GM23338 (cell line): ENCODE results near the gene TNFRSF6B. TPM values are rescaled to one million over a fixed set of nuclear protein-coding genes. Genes with fewer than 3 reads are reported as not detected.

ENCODE experiments used
- ATAC-seq: fragments of 200-7000 bp; cut with Tn5 transposase; 3 replicates; pipeline ENCODE4 v1.9.1; 2020
- DNase-seq: peaks from one replicate; pipeline ENCODE4 v3.0.0-alpha.2; 2015; ENCODE audit warnings: low spot score
- H2AFZ ChIP-seq: fragments of 200-600 bp; sonication (generic); 2 replicates; pipeline ENCODE4 v1.8.0; 2016; ENCODE audit warnings: antibody characterized with exemption, mild to moderate bottlenecking, moderate library complexity
- H3F3A ChIP-seq: fragments of 200-600 bp; sonication (generic); replicated peaks from 2 replicates; pipeline ENCODE4 v1.8.0; 2017; ENCODE audit warnings: antibody characterized with exemption, mixed run types, low read depth
- H3K27ac ChIP-seq: fragments of 200-600 bp; sonication (generic); 2 replicates; pipeline ENCODE4 v1.6.1; 2016; ENCODE audit warnings: low read depth
- H3K27me3 ChIP-seq: fragments of 200-600 bp; sonication (generic); 2 replicates; pipeline ENCODE4 v1.8.0; 2016; ENCODE audit warnings: mild to moderate bottlenecking, mixed run types, moderate library complexity; ENCODE audit not compliant: insufficient read depth
- H3K36me3 ChIP-seq: fragments of 200-600 bp; sonication (generic); 2 replicates; pipeline ENCODE4 v1.8.0; 2016; ENCODE audit warnings: mild to moderate bottlenecking; ENCODE audit not compliant: insufficient read depth
- H3K4me1 ChIP-seq: fragments of 200-600 bp; sonication (generic); 2 replicates; pipeline ENCODE4 v1.8.0; 2016; ENCODE audit warnings: mild to moderate bottlenecking, moderate library complexity; ENCODE audit not compliant: insufficient read depth
- H3K4me2 ChIP-seq: fragments of 200-600 bp; sonication (generic); 2 replicates; pipeline ENCODE4 v1.7.1; 2017; ENCODE audit warnings: mixed run types
- H3K4me3 ChIP-seq: fragments of 200-600 bp; sonication (generic); 2 replicates; pipeline ENCODE4 v1.6.1; 2016; ENCODE audit warnings: mixed run types
- H3K79me2 ChIP-seq: fragments of 200-600 bp; sonication (generic); replicated peaks from 2 replicates; pipeline ENCODE4 v1.8.0; 2017; ENCODE audit warnings: mild to moderate bottlenecking; ENCODE audit not compliant: insufficient read depth
- H3K9me2 ChIP-seq: fragments of 200-600 bp; sonication (generic); 2 replicates; pipeline ENCODE4 v1.8.0; 2017; ENCODE audit not compliant: insufficient read depth
- H4K20me1 ChIP-seq: fragments of 200-600 bp; sonication (generic); replicated peaks from 2 replicates; pipeline ENCODE4 v1.8.0; 2017; ENCODE audit warnings: mild to moderate bottlenecking; ENCODE audit not compliant: insufficient read depth
- H3K27ac Mint-ChIP-seq: 2 replicates; pipeline ENCODE4 v1.8.0; 2020; ENCODE audit warnings: inconsistent platforms, mild to moderate bottlenecking, moderate library complexity, mixed read lengths
- H3K27me3 Mint-ChIP-seq: 3 replicates; pipeline ENCODE4 v1.8.0; 2022; ENCODE audit warnings: low read depth, mild to moderate bottlenecking, moderate library complexity, mixed read lengths, inconsistent platforms; ENCODE audit not compliant: insufficient read depth, poor library complexity
- H3K36me3 Mint-ChIP-seq: 3 replicates; pipeline ENCODE4 v1.8.0; 2021; ENCODE audit warnings: low read depth, mild to moderate bottlenecking, inconsistent platforms, moderate library complexity, mixed read lengths
- H3K4me1 Mint-ChIP-seq: 3 replicates; pipeline ENCODE4 v1.8.0; 2020; ENCODE audit warnings: mild to moderate bottlenecking, inconsistent platforms, mixed read lengths
- H3K4me3 Mint-ChIP-seq: 3 replicates; pipeline ENCODE4 v1.8.0; 2021; ENCODE audit warnings: moderate library complexity, mild to moderate bottlenecking, inconsistent platforms, mixed read lengths
- H3K9me3 Mint-ChIP-seq: 3 replicates; pipeline ENCODE4 v1.8.0; 2020; ENCODE audit warnings: moderate library complexity, mild to moderate bottlenecking, inconsistent platforms, mixed read lengths
- CREB1 ChIP-seq: fragments of 250-450 bp; sonication (Bioruptor Pico); IDR thresholded peaks from 2 replicates; pipeline ENCODE4 v1.5.0; 2020; ENCODE audit warnings: low read depth, mild to moderate bottlenecking, moderate library complexity
- CTCF ChIP-seq, 2 experiments: fragments of 200-600 bp in 1 of 2; sonication (generic) in 1 of 2; conservative IDR thresholded peaks; 2 replicates each; pipeline versions ENCODE4 v1.5.1 to v1.6.1; 2016 to 2017; ENCODE audit warnings: antibody characterized with exemption in 2 of 2, low read depth in 2 of 2, mild to moderate bottlenecking in 2 of 2, moderate library complexity in 1 of 2
- ETS1 ChIP-seq: IDR thresholded peaks from 2 replicates; pipeline ENCODE4 v1.6.1; 2016; ENCODE audit warnings: antibody characterized with exemption
- EZH2 ChIP-seq: fragments of 200-600 bp; sonication (generic); IDR thresholded peaks from one replicate; pipeline ENCODE4 v1.8.0; 2017; ENCODE audit warnings: antibody characterized with exemption, mild to moderate bottlenecking, low read depth; ENCODE audit not compliant: unreplicated experiment
- EZH2phosphoT487 ChIP-seq: fragments of 200-600 bp; sonication (generic); IDR thresholded peaks from one replicate; pipeline ENCODE4 v1.8.1; 2018; ENCODE audit warnings: antibody characterized with exemption; ENCODE audit not compliant: unreplicated experiment
- JUNB ChIP-seq: IDR thresholded peaks from one replicate; pipeline ENCODE4 v1.6.1; 2016; ENCODE audit warnings: antibody characterized with exemption; ENCODE audit not compliant: unreplicated experiment
- NANOG ChIP-seq: IDR thresholded peaks from 2 replicates; pipeline ENCODE4 v1.6.1; 2016; ENCODE audit warnings: antibody characterized with exemption, borderline replicate concordance
- POLR2AphosphoS5 ChIP-seq: IDR thresholded peaks from 2 replicates; pipeline ENCODE4 v1.6.1; 2016; ENCODE audit warnings: antibody characterized with exemption, low read depth
- REST ChIP-seq: IDR thresholded peaks from one replicate; pipeline ENCODE4 v1.6.1; 2018; ENCODE audit warnings: antibody characterized with exemption; ENCODE audit not compliant: unreplicated experiment
- STAT1 ChIP-seq: IDR thresholded peaks from one replicate; pipeline ENCODE4 v1.6.1; 2016; ENCODE audit warnings: antibody characterized with exemption; ENCODE audit not compliant: unreplicated experiment
- ZNF114 ChIP-seq: fragments of 250-450 bp; sonication (Bioruptor Pico); IDR thresholded peaks from 2 replicates; pipeline ENCODE4 v1.5.0; 2020; ENCODE audit warnings: mild to moderate bottlenecking, moderate library complexity
- ZNF331 ChIP-seq: fragments of 250-450 bp; sonication (Bioruptor Pico); IDR thresholded peaks from 2 replicates; pipeline ENCODE4 v1.5.0; 2020; ENCODE audit warnings: low read depth, mild to moderate bottlenecking, moderate library complexity
- polyA plus RNA-seq: library from polyadenylated mRNA; unstranded; fragments of >200 nt; fragmentation: Nextera tagmentation; extraction: Ambion mirVana; gene quantifications from 2 replicates; pipeline ENCODE4 v1.2.1, GENCODE V29; 2016
- total RNA-seq: library from RNA; depleted of rRNA; stranded (reverse); fragments of >200 nt; shearing (Covaris generic); gene quantifications from 2 replicates; pipeline ENCODE4 v1.2.3, GENCODE V29; 2014
- TF ChIP-seq, protein P1 (sequence below): fragments of 250-450 bp; sonication (Bioruptor Pico); IDR thresholded peaks from 2 replicates; pipeline ENCODE4 v1.5.0; 2020; ENCODE audit warnings: mild to moderate bottlenecking, moderate library complexity

Gene TNFRSF6B
- total and polyA plus RNA-seq, 2 experiments from 2014 or later: 0.28 TPM; not detected in 1

DNA sequence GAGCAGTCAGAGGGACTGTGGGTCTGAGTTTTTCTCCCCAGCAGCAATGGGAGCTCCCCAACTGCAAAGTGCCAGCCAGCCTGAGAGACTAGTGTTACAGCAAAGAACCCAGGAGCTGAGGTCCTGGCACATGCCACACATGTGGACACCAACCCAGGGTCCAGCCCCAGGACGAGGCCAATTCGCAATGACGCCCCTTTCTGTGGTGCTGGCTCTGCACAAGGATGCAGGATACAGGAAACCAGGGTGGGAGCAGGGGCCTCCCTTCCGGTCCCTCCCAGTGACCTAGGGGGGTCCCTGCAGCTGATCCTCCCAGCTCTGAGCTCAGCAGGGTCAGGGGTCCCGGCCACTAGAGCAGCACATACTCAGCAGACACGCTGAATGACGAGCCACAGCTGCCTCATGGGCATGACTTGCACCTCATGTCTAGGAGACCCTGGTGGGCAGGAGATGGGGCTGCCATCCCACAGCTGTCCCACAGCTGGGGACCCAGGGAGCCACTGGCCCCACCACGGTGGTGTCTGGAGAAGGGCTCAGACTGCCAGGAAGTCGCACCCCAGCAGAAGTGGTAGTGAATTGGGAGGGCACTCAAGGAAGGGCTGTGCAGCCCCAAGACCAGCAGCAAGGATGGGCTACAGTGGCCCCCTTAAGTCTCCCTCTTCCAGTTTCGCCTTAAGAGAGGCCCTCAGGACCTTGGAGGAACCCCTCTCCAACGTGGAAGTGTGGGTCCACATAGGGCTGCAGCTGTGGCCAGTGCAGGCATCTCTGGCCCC is 7.7 kb downstream of the TNFRSF6B start:
- Histone ChIP-seq H3K36me3 (no peaks in the 10 kb centered on the region), H3K4me1 (no peaks in the 10 kb centered on the region; the same call in 1 of the 2 replicates), H3K27me3 (no peaks in the 10 kb centered on the region), H4K20me1 (peaks cover 11% of the 10 kb centered on the region), H2AFZ (no peak overlapping the region), H3K79me2 (peaks cover 16% of the 10 kb centered on the region), H3K4me3 (no peak overlapping the region), H3K4me2 (no peak overlapping the region), H3K9me2 (no peaks in the 10 kb centered on the region), H3K27ac (no peak overlapping the region), H3F3A (peaks cover 8% of the 10 kb centered on the region; the same call in 1 of the 2 replicates)
- peaks cover 20% of the 10 kb centered on the region for H3K36me3 Mint-ChIP-seq
- ATAC-seq (no peak), DNase-seq (no peak)
- no peak overlapping the region for H3K4me3 Mint-ChIP-seq
- H3K9me3 Mint-ChIP-seq: no peaks in the 10 kb centered on the region
- H3K27ac Mint-ChIP-seq: no peak overlapping the region
- H3K27me3 Mint-ChIP-seq: peaks cover 12% of the 10 kb centered on the region
- TF ChIP-seq POLR2AphosphoS5: no peak
- TF ChIP-seq EZH2: no peak
- TF ChIP-seq CREB1 (CRISPR knock-in tag): no peak
- TF ChIP-seq ZNF331 (CRISPR knock-in tag): no peak
- no peak for TF ChIP-seq ETS1
- TF ChIP-seq, protein P1, sequence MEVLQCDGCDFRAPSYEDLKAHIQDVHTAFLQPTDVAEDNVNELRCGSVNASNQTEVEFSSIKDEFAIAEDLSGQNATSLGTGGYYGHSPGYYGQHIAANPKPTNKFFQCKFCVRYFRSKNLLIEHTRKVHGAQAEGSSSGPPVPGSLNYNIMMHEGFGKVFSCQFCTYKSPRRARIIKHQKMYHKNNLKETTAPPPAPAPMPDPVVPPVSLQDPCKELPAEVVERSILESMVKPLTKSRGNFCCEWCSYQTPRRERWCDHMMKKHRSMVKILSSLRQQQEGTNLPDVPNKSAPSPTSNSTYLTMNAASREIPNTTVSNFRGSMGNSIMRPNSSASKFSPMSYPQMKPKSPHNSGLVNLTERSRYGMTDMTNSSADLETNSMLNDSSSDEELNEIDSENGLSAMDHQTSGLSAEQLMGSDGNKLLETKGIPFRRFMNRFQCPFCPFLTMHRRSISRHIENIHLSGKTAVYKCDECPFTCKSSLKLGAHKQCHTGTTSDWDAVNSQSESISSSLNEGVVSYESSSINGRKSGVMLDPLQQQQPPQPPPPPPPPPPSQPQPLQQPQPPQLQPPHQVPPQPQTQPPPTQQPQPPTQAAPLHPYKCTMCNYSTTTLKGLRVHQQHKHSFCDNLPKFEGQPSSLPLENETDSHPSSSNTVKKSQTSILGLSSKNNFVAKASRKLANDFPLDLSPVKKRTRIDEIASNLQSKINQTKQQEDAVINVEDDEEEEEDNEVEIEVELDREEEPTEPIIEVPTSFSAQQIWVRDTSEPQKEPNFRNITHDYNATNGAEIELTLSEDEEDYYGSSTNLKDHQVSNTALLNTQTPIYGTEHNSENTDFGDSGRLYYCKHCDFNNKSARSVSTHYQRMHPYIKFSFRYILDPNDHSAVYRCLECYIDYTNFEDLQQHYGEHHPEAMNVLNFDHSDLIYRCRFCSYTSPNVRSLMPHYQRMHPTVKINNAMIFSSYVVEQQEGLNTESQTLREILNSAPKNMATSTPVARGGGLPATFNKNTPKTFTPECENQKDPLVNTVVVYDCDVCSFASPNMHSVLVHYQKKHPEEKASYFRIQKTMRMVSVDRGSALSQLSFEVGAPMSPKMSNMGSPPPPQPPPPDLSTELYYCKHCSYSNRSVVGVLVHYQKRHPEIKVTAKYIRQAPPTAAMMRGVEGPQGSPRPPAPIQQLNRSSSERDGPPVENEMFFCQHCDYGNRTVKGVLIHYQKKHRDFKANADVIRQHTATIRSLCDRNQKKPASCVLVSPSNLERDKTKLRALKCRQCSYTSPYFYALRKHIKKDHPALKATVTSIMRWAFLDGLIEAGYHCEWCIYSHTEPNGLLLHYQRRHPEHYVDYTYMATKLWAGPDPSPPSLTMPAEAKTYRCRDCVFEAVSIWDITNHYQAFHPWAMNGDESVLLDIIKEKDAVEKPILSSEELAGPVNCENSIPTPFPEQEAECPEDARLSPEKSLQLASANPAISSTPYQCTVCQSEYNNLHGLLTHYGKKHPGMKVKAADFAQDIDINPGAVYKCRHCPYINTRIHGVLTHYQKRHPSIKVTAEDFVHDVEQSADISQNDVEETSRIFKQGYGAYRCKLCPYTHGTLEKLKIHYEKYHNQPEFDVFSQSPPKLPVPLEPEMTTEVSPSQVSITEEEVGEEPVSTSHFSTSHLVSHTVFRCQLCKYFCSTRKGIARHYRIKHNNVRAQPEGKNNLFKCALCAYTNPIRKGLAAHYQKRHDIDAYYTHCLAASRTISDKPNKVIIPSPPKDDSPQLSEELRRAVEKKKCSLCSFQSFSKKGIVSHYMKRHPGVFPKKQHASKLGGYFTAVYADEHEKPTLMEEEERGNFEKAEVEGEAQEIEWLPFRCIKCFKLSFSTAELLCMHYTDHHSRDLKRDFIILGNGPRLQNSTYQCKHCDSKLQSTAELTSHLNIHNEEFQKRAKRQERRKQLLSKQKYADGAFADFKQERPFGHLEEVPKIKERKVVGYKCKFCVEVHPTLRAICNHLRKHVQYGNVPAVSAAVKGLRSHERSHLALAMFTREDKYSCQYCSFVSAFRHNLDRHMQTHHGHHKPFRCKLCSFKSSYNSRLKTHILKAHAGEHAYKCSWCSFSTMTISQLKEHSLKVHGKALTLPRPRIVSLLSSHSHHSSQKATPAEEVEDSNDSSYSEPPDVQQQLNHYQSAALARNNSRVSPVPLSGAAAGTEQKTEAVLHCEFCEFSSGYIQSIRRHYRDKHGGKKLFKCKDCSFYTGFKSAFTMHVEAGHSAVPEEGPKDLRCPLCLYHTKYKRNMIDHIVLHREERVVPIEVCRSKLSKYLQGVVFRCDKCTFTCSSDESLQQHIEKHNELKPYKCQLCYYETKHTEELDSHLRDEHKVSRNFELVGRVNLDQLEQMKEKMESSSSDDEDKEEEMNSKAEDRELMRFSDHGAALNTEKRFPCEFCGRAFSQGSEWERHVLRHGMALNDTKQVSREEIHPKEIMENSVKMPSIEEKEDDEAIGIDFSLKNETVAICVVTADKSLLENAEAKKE (CRISPR knock-in tag): no peak
- no peak for TF ChIP-seq REST
- no peak for TF ChIP-seq JUNB
- no peak for TF ChIP-seq ZNF114 (CRISPR knock-in tag)
- no peak for TF ChIP-seq STAT1
- no peak for TF ChIP-seq CTCF (conservative IDR thresholded peaks at IDR 0.05; ENCODE audit: low read depth in 2 of 2)
- TF ChIP-seq NANOG: no peak
- TF ChIP-seq EZH2phosphoT487: no peak
- peaks cover 10% of the 10 kb centered on the region for H3K4me1 Mint-ChIP-seq
